Large intestine (tissue), 3 donors: Measurements from ENCODE around the gene KRTAP10-1. TPM values are rescaled to one million over a fixed set of nuclear protein-coding genes. Genes with fewer than 3 reads are reported as not detected.

Experiments used
- DNase-seq, 2 donors: peaks; one replicate each; pipeline versions ENCODE4 v3.0.0 to v3.0.0-alpha.2; 2013
- H3K27ac ChIP-seq: one replicate; pipeline ENCODE4 v1.5.1; 2013; ENCODE audit warnings: low read length
- H3K27me3 ChIP-seq: 2 replicates; pipeline ENCODE4 v1.6.1; 2013; ENCODE audit warnings: low read length; ENCODE audit not compliant: control insufficient read depth, insufficient read depth
- H3K36me3 ChIP-seq: 2 replicates; pipeline ENCODE4 v1.6.1; 2013; ENCODE audit warnings: low read length; ENCODE audit not compliant: control insufficient read depth, insufficient read depth
- H3K4me1 ChIP-seq: one replicate; pipeline ENCODE4 v1.6.1; 2013; ENCODE audit warnings: low read length; ENCODE audit not compliant: control insufficient read depth, insufficient read depth
- H3K4me3 ChIP-seq: one replicate; pipeline ENCODE4 v1.5.1; 2013; ENCODE audit warnings: low read length
- H3K9me3 ChIP-seq: one replicate; pipeline ENCODE4 v1.6.1; 2013; ENCODE audit warnings: mild to moderate bottlenecking, low read depth, low read length, moderate library complexity; ENCODE audit not compliant: control insufficient read depth
- WGBS: methylation state at CpG from one replicate; pipeline ENCODE4 v1.1.5; 2013; ENCODE audit warnings: low lambda C conversion rate; ENCODE audit not compliant: insufficient coverage; 5-methylcytosine and 5-hydroxymethylcytosine counted together
- polyA plus RNA-seq: library from polyadenylated mRNA; unstranded; fragments of 120-200 nt; gene quantifications from one replicate; pipeline ENCODE4 v1.2.1, GENCODE V29; 2013

The KRTAP10-1 gene
- polyA plus RNA-seq, 1 donor = not detected

DNA sequence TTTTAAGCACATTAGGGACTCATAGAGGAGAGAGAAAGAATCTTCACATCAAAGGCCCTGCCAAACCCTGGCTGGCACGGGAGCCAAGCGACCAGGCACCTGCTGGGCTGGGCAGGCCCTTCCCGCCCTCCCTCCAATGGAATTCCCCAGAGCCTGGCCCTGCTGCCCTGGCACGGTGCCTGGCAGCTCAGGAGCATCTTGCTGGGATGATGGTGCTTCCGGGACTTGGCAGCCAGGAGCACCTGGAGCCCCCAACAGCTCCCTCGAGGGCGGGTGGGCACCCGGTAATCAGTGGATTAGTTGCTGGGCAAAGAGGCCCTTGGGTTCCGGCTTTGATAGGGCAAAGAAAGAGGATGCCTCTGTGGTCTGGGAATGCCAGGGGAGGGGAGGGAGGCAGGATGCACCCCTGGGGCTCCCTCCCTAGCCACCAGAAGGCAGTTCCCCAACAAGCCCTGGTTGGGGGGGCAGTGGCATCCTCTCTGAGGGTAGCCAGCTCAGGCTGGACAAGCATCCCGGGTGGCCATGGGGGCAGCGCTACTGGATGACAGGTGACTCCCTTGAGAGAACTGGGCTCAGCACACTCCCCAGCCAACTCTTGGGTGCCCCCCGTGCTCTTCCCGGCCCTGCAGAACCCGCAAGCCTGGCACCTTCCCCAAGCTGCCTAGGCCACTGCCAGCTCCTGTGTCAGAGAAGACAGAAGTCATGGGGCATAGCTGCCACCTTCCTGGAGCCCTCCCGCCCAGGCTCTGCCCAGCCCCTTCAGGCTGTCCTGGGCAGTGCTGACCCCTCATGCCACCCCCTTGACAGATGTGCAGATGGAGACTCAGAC is 26.4 kb downstream of the KRTAP10-1 start:
- no peaks in the 10 kb centered on the region for H3K36me3 ChIP-seq
- H3K9me3 ChIP-seq = no peaks in the 10 kb centered on the region
- no peak overlapping the region for H3K4me3 ChIP-seq
- H3K27me3 ChIP-seq = no peaks in the 10 kb centered on the region
- peaks cover 7% of the 10 kb centered on the region for H3K4me1 ChIP-seq
- DNase-seq = no peak
- no CpG with 5 or more reads among the region's 15 CpGs for WGBS
- H3K27ac ChIP-seq = no peak overlapping the region

DNA sequence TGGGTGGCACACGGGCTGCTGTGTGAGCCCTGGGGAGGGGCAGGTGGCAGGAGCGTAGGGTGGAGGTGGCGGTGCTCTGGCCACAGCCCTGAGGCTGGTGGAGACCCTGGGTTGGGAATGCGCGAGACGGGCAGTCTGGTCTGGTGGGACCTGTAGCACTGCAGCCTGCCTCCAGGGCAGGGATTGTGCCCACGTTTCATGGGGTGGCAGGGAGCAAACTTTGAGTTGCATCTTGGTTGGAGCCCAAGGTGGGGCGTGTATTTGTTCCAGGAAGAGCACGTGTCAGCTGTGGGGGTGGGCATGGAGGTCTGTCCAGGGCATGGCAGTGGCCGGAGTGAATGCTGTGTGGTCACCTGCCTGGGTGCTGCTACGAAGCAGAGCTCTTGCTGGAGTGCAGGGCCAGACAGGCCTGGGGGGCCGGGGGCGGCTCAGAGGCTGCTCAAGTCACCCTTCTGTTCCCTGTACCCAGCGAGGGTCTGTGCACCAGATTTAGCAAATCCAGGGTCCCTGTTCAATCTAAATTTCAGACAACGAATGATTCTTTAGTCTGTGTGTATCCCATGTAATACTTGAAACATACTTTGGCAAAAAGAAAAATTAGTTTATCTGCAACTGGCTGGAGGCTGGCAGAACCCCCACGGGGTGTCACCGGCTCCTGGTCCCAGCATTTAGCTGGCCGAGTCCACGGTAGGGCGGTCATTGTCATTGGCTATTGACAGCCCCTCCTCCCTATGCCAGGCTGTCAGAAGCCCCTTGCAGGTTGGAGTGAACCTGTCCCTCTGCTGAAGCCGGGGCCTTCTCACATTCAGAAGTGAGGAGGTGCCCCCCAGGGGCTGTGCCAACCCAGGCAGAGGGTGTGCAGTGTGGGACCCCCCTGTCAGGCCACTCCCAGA is 27.3 kb downstream of the KRTAP10-1 start:
- Histone ChIP-seq H3K27ac (no peak overlapping the region), H3K4me3 (no peak overlapping the region)
- DNase-seq = no peak

DNA sequence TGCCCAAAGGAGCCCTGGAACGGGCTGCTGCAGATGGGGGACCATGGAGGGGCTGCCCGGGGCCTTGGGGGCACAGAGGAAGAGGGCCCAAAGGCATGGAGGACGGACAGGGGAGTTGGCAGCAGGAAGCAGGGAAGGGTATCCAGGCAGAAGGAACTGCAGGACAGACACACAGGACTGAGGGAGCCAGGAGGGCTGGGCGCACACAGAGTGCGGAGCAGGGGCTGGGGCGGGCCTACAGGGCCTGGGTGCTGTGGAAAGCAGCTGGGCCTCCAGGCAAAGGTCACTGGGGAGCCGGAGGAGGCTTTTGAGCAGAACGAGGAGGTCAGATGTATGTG is 28.1 kb downstream of the KRTAP10-1 start:
- H3K4me1 ChIP-seq = peaks cover 7% of the 10 kb centered on the region
- no CpG with 5 or more reads among the region's 8 CpGs for WGBS
- no peak for DNase-seq
- H3K4me3 ChIP-seq = no peak overlapping the region
- no peaks in the 10 kb centered on the region for H3K9me3 ChIP-seq
- no peak overlapping the region for H3K27ac ChIP-seq
- no peaks in the 10 kb centered on the region for H3K36me3 ChIP-seq
- no peaks in the 10 kb centered on the region for H3K27me3 ChIP-seq

More for the DNA sequence above, 27.3 kb downstream of the KRTAP10-1 start:
- WGBS = no CpG with 5 or more reads among the region's 21 CpGs
- no peaks in the 10 kb centered on the region for H3K36me3 ChIP-seq
- H3K9me3 ChIP-seq = no peaks in the 10 kb centered on the region
- H3K27me3 ChIP-seq = no peaks in the 10 kb centered on the region
- H3K4me1 ChIP-seq = peaks cover 7% of the 10 kb centered on the region

DNA sequence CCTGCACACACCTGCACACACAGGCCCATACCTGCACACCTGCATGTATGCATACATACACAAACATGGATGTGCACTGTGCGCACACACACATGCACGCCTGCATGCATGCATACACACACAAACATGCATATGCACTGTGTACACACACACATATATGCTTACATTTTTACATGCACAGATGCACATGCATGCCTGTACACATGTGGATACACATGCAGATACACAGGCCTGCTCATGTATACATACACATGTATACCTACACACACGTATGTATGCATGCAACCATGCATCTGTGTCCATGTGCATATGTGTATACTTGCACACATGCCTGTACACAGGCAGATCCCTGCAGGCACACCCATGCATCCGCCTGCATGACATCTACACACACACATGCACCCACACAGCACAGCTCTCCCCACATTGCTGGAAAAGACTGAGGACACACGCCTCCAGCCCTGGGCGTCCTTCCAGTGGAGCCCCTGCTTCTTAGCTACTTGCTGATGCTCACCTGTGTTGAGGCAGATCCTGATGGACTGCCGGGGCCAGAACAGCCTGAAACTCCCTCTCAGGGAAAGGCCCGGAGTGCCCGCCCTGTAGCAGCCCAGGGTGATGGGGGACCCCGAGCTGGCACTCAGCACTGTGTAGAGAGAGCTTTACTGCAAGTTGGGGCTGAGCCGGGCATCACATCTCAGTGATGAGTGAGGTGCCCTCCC is 28.6 kb downstream of the KRTAP10-1 start:
- Histone ChIP-seq H3K4me3 (no peak overlapping the region), H3K27ac (no peak overlapping the region), H3K9me3 (no peaks in the 10 kb centered on the region), H3K36me3 (no peaks in the 10 kb centered on the region), H3K4me1 (peaks cover 7% of the 10 kb centered on the region), H3K27me3 (no peaks in the 10 kb centered on the region)
- DNase-seq = no peak
- WGBS = no CpG with 5 or more reads among the region's 11 CpGs

DNA sequence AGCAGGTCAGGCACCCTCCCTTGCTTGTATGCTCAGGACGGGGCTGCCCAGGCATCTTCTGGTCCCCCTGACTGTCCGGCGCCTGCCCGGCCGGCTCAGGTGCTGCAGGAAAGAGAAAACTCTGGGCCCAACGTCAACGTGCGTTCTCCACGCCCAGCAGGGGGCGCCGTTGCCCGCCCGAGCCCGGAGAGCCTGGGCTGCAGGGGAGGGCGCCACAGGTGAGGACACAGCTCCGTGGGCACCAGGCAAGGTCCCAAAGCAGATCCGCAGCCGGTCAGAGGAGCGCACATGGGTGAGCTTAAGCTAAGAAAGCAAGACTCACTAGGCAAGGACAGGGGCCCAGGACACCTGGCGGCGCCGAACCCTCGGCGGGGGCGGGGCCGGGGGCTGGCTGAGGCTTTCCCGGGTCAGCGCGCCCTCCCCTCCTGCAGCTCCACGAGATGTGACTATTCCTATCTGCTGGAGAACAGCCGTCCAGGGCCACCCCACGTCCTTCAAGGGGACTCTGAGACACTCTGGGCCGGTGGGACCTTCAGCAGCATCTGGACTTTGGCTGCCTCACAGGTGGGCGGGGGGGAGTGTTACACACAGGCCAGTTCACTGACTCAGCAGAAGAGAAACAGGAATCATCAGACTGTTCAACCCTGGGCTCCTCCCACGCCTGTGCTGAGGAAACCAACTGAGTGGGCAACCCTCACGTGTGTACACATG is 29.3 kb downstream of the KRTAP10-1 start:
- Histone ChIP-seq H3K27ac (peak overlapping the region; percentile 63), H3K4me3 (peak overlapping the region; percentile 34), H3K4me1 (peaks cover 7% of the 10 kb centered on the region), H3K9me3 (no peaks in the 10 kb centered on the region), H3K36me3 (no peaks in the 10 kb centered on the region), H3K27me3 (no peaks in the 10 kb centered on the region)
- DNase-seq = peak; percentile 80 to 87
- WGBS = no CpG with 5 or more reads among the region's 36 CpGs

DNA sequence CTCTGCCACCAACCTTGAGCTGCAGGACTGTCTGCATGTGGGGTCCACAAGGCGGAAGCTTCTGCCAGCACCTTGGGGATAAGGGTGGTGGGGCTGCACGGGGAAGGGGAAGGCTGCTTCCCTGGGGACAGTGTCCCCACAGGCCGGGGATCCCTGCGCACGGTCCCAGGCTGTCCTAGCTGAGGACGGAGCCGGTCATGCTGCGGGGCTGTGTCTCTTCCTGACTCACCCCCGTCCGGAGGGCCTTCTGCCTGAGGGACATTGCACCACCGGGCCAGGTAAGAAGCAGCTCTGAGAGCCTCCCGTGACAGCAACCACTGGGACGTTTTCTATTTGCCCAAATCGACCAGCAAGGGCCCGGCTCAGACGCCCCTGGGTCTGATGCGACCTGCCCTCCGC is 29.9 kb downstream of the KRTAP10-1 start:
- DNase-seq = no peak
- Histone ChIP-seq H3K4me3 (peak overlapping the region; percentile 34), H3K27ac (peak overlapping the region; percentile 63), H3K4me1 (peaks cover 7% of the 10 kb centered on the region), H3K36me3 (no peaks in the 10 kb centered on the region), H3K9me3 (no peaks in the 10 kb centered on the region), H3K27me3 (no peaks in the 10 kb centered on the region)
- no CpG with 5 or more reads among the region's 18 CpGs for WGBS

DNA sequence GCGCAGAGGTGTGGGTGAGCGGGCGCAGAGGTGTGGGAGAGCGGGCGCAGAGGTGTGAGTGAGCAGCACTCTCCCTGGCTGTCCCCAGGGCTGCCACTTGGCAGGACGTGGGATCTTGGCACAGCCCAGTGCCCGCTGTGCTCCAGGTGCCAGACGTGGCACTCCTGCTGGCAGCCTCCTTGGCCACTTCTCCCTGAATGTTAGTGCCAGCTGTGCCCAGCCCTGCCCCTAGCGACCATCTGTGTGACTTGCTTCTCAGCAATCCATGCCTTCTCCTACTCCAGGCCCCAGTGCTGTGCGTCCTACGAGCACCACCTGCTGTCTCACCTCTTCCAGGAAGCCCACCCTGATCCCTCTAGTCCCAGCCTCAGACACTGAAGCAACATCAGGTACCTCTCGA is 30.5 kb downstream of the KRTAP10-1 start:
- H3K4me3 ChIP-seq = no peak overlapping the region
- no peak for DNase-seq
- no peaks in the 10 kb centered on the region for H3K36me3 ChIP-seq
- H3K27ac ChIP-seq = no peak overlapping the region
- H3K9me3 ChIP-seq = no peaks in the 10 kb centered on the region
- H3K27me3 ChIP-seq = no peaks in the 10 kb centered on the region
- WGBS = 100% methylated on average over 3 of the region's 12 CpGs
- peaks cover 7% of the 10 kb centered on the region for H3K4me1 ChIP-seq

DNA sequence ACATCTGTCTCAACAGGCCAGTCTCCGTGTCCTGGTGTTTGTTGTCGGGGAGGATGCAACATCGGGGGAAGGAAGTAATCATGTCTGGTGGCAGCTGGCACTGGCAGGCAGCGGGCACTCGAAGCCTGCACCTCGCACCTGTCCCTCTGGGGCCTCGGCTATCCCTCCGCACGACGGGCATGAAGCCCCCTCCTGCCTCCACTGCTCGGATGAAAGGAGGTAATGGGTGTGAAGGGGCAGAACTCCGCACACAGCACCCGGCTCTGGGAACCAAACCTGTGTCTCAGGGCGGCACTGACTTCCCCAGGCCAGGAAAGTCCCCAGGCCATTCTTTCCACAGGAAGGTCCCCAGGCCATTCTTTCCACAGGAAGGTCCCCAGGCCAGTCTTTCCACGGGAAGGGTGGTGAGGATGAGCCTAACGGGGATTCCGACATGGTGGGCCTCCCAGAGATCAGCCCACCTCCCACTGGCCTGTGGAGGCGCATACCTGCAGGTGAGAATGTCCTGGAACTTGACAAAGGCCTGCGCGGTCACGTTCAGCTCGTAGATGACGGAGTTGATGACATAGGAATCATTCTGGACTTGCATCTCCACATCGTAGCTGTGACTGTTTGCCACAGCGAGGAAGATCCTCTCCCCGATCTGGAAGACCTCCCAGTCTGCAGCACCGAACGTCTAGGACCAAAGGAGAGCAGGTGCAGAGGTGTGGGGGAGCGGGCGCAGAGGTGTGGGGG is 31.1 kb downstream of the KRTAP10-1 start:
- Histone ChIP-seq H3K4me1 (peaks cover 7% of the 10 kb centered on the region), H3K27ac (no peak overlapping the region), H3K36me3 (no peaks in the 10 kb centered on the region), H3K27me3 (no peaks in the 10 kb centered on the region), H3K9me3 (no peaks in the 10 kb centered on the region), H3K4me3 (no peak overlapping the region)
- WGBS = no CpG with 5 or more reads among the region's 30 CpGs
- no peak for DNase-seq

DNA sequence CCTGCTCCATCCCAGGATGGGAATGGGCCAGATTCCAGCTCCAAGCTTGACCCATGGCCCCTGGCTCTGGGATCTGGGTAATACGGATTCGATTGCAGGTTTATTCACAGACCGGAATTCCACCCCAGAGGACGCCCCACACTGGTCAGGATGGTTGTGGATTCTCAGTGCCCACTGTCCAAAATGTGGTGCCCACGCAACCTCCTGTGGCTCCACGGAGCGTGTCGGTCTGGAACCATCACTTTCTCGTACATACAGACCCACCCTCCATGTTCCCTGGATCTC is 31.6 kb downstream of the KRTAP10-1 start:
- WGBS = no CpG with 5 or more reads among the region's 9 CpGs
- DNase-seq = no peak
- H3K9me3 ChIP-seq = no peaks in the 10 kb centered on the region

More for the DNA sequence above, 31.6 kb downstream of the KRTAP10-1 start:
- peaks cover 7% of the 10 kb centered on the region for H3K4me1 ChIP-seq
- no peaks in the 10 kb centered on the region for H3K27me3 ChIP-seq
- H3K36me3 ChIP-seq = no peaks in the 10 kb centered on the region
- H3K27ac ChIP-seq = no peak overlapping the region
- H3K4me3 ChIP-seq = no peak overlapping the region
